ENCODE measurements around the gene IFRD2. TPM values are rescaled to one million over a fixed set of nuclear protein-coding genes. Genes with fewer than 3 reads are reported as not detected.

The IFRD2 gene, protein sequence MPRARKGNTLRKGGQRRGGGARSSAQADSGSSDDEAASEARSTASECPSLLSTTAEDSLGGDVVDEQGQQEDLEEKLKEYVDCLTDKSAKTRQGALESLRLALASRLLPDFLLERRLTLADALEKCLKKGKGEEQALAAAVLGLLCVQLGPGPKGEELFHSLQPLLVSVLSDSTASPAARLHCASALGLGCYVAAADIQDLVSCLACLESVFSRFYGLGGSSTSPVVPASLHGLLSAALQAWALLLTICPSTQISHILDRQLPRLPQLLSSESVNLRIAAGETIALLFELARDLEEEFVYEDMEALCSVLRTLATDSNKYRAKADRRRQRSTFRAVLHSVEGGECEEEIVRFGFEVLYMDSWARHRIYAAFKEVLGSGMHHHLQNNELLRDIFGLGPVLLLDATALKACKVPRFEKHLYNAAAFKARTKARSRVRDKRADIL
- 69.5 and 109 TPM in 2 replicates for total RNA-seq

GRCh38 chr3:50292159-50293078 is at the start of gene IFRD2:
TSS of gene IFRD2 (minus strand) at chr3:50292429. CDS start at chr3:50292274, 155 bp downstream.

GRCh38 chr3:50340448-50341329 is 48.5 kb upstream of the IFRD2 start, which contains the start of gene RASSF1:
TSS of gene RASSF1 (minus strand) at chr3:50340836. CDS start at chr3:50340805, 31 bp downstream.

DNA sequence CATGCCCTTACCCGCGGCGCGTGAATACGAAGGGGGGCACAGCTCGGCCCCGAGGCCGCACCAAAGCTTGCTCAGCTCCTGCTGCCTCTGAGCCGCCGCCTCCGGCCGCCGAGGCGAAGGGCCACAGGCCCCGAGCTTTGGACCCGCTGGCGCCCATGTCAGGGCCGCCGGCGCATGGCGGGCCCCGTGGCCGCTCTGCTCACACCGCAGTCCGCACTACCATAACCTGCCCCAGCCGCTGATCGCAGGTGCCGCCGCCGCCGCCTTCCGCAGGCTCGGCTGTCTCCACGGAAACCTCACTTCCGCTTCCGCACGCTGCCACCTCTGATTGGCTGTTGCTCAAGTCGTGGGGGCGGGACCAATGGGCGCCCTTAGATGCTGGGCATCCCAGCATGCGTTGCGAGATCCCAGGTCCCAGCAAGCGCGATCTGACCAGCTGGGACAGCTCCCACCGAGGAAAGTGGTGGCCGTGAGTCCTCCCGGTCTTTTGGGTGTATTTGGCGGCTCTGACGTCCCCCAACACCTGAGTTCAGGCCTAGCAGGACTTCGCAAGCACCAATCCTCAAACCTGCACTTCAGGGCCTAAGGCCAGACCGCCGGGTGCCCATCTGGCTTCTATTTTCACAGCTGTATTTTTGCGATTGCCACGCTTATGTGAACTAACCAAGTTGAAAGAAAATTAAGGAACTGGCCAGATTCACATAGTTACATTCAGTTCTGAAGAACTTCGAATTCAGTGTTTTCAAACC is 35.9 kb upstream of the IFRD2 start, which contains the start of gene TUSC2:
Gene TUSC2, minus strand, starts transcription at position 281 of the 749 bp plus-strand sequence. Its CDS starts 124 bp downstream, at position 157.

GRCh38 chr3:50322386-50323091 is 30.3 kb upstream of the IFRD2 start, which contains the start of gene HYAL2:
TSS of gene HYAL2 (minus strand) at chr3:50322745. CDS start at chr3:50320489, 2,256 bp downstream.

GRCh38 chr3:50303013-50303815 is 11.0 kb upstream of the IFRD2 start, which contains the start of gene HYAL1:
TSS of gene HYAL1 (minus strand) at chr3:50303574. CDS start at chr3:50302956, 618 bp downstream.

GRCh38 chr3:50298836-50299637 is 6.8 kb upstream of the IFRD2 start, which contains the start of the genes HYAL3 and NAA80:
TSS of gene HYAL3 (minus strand) at chr3:50299405. CDS start at chr3:50295602, 3,803 bp downstream.
TSS of gene NAA80 (minus strand) at chr3:50299405. CDS start at chr3:50297463, 1,942 bp downstream.

GRCh38 chr3:50278880-50279224 is 13.4 kb downstream of the IFRD2 start, which contains the start of gene LSMEM2:
TSS of gene LSMEM2 (plus strand) at chr3:50279087. CDS start at chr3:50279114, 27 bp downstream.

DNA sequence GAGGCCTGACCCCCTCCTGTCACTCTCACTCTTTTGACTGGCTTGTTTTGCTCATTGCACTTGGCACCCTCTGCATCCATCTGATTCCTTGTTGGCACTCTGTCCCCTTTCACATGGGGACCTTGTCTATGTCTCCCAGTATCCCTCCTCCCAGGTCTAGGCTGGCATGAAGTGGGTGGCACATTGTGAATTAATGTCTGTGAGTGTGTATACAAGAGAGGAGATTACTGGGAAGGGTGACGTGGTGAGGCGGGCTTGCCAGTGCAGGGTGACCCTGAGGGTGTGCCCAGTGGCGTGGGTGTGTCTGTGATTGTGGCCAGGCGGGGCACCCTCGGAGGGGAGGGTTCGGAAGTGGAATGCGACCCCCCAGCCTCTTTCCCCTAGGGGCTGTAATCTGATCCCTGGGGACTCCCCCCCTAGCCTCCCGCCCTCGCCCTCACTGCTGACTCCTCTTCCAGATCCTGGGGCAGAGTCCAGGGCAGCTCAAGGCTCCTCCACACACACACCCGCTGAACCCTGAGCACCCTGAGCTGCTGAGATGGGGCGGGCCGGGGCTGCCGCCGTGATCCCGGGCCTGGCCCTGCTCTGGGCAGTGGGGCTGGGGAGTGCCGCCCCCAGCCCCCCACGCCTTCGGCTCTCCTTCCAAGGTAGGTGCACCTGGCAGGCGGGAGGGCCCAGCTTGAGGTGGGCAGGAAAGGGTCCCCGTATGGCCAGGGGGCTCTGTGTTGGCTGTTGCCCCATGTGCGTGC is 23.4 kb downstream of the IFRD2 start, which contains the start of gene SEMA3B:
Gene SEMA3B, plus strand, starts transcription at position 445 of the 749 bp plus-strand sequence. Its CDS starts 94 bp downstream, at position 539.

Other genes starting within 250 kb of the IFRD2 start
- 128 and 164 TPM in 2 replicates for gene RBM5, start 203.5 kb downstream of the IFRD2 start, total RNA-seq
- gene SEMA3F, start 137.1 kb downstream of the IFRD2 start, total RNA-seq: 0.25 and 0.55 TPM in 2 replicates
- gene GNAT1, start 100.8 kb downstream of the IFRD2 start, total RNA-seq: not detected in 2 replicates
- gene SLC38A3, start 87.2 kb downstream of the IFRD2 start, total RNA-seq: not detected in 2 replicates
- gene GNAI2, start 56.2 kb downstream of the IFRD2 start, total RNA-seq: 226 and 259 TPM in 2 replicates
- 6.8 and 29.5 TPM in 2 replicates for gene SEMA3B, start 23.3 kb downstream of the IFRD2 start, total RNA-seq
- not detected in 2 replicates for gene LSMEM2, start 13.3 kb downstream of the IFRD2 start, total RNA-seq
- 3.0 and 3.2 TPM in 2 replicates for gene HYAL3, start 7.0 kb upstream of the IFRD2 start, total RNA-seq
- 3.4 and 4.6 TPM in 2 replicates for gene NAA80, start 7.0 kb upstream of the IFRD2 start, total RNA-seq
- 0.50 and 0.66 TPM in 2 replicates for gene HYAL1, start 11.1 kb upstream of the IFRD2 start, total RNA-seq
- gene HYAL2, start 30.3 kb upstream of the IFRD2 start, total RNA-seq: 65.6 and 66.0 TPM in 2 replicates
- 17.0 and 17.6 TPM in 2 replicates for gene TUSC2, start 35.8 kb upstream of the IFRD2 start, total RNA-seq
- gene RASSF1, start 48.4 kb upstream of the IFRD2 start, total RNA-seq: 36.9 and 42.8 TPM in 2 replicates
- gene ZMYND10, start 53.3 kb upstream of the IFRD2 start, total RNA-seq: 1.2 and 2.3 TPM in 2 replicates
- 23.8 and 27.6 TPM in 2 replicates for gene NPRL2, start 58.3 kb upstream of the IFRD2 start, total RNA-seq
- gene CYB561D2, start 58.4 kb upstream of the IFRD2 start, total RNA-seq: 31.2 and 39.6 TPM in 2 replicates
- 38.7 and 44.0 TPM in 2 replicates for gene TMEM115, start 67.1 kb upstream of the IFRD2 start, total RNA-seq
- under 0.01 TPM in 2 replicates for gene CACNA2D2, start 211.2 kb upstream of the IFRD2 start, total RNA-seq

Data from uterine smooth muscle cell (primary cell).